Measurements from ENCODE around the gene ANKRD11.

DNA sequence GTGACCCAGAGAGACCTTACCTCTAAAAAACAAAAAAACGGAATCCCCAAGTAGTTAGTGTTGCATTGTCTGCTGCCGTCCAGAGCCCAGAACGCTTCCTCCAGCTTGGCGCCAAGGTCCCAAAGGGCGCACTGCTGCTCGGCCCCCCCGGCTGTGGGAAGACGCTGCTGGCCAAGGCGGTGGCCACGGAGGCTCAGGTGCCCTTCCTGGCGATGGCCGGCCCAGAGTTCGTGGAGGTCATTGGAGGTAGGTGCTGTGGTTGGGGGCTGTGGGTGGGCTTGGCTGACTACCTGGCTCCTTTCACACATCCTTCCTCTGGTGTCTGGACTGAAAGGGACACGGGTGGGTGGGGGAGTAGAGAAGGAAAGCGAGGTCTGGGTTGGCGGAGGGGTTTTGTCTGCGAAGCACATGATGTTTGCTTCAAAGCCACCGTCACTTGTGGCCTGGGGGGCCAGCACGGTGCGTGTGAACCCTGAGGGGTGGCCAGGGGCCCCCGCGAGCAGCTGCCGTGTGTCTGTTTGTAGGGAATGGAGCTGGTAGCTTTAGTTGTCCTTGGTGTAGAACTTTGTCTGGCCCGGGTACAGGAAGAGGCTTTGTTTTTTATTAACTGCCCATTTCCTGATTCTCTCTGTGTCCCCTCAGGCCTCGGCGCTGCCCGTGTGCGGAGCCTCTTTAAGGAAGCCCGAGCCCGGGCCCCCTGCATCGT, 41.6 kb upstream of the ANKRD11 start:
- TF ChIP-seq, protein P1, sequence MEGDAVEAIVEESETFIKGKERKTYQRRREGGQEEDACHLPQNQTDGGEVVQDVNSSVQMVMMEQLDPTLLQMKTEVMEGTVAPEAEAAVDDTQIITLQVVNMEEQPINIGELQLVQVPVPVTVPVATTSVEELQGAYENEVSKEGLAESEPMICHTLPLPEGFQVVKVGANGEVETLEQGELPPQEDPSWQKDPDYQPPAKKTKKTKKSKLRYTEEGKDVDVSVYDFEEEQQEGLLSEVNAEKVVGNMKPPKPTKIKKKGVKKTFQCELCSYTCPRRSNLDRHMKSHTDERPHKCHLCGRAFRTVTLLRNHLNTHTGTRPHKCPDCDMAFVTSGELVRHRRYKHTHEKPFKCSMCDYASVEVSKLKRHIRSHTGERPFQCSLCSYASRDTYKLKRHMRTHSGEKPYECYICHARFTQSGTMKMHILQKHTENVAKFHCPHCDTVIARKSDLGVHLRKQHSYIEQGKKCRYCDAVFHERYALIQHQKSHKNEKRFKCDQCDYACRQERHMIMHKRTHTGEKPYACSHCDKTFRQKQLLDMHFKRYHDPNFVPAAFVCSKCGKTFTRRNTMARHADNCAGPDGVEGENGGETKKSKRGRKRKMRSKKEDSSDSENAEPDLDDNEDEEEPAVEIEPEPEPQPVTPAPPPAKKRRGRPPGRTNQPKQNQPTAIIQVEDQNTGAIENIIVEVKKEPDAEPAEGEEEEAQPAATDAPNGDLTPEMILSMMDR (IDR thresholded peaks at IDR 0.05): no peak
- TF ChIP-seq POLR2A (IDR thresholded peaks at IDR 0.05): no peak
